NCI-H187 treated with DMSO at 0.1 percent for 48 hours (cell line): ENCODE measurements around the gene DMPK.
A peak's percentile ranks its signal among the peaks of the same experiment; 100 is the strongest.

Experiments used
- DNase-seq: peaks from one replicate; lab custom pipeline; 2025; lab: John Stamatoyannopoulos, UW

DMPK gene

GRCh38 chr19:45785097-45785496 lies 2.8 kb upstream of the DMPK start:
- no peak for DNase-seq

DNA sequence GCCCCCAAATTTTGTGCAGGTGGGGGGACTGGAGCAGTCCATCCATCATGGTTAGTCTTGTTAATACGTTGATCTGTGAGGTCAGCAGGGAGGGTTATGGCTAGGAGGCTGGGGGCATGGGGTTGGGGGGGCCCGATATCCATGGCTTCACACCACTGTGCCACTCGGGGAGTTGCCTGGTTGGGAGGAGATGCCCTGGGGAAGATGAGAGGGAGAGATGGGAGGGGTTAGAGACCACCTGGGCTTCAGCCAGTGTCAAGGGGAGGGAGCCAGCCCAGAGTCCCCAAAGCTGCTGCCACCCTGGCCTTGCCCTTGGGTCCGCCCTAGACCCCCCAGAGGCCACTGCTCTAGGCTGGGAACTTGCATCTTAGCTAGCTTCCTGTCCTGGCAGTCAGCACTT lies 1.8 kb upstream of the DMPK start:
- DNase-seq = no peak

- no peak for DNase-seq
Measured at GRCh38 chr19:45782820-45783785, 813 bp upstream of the DMPK start.

DNA sequence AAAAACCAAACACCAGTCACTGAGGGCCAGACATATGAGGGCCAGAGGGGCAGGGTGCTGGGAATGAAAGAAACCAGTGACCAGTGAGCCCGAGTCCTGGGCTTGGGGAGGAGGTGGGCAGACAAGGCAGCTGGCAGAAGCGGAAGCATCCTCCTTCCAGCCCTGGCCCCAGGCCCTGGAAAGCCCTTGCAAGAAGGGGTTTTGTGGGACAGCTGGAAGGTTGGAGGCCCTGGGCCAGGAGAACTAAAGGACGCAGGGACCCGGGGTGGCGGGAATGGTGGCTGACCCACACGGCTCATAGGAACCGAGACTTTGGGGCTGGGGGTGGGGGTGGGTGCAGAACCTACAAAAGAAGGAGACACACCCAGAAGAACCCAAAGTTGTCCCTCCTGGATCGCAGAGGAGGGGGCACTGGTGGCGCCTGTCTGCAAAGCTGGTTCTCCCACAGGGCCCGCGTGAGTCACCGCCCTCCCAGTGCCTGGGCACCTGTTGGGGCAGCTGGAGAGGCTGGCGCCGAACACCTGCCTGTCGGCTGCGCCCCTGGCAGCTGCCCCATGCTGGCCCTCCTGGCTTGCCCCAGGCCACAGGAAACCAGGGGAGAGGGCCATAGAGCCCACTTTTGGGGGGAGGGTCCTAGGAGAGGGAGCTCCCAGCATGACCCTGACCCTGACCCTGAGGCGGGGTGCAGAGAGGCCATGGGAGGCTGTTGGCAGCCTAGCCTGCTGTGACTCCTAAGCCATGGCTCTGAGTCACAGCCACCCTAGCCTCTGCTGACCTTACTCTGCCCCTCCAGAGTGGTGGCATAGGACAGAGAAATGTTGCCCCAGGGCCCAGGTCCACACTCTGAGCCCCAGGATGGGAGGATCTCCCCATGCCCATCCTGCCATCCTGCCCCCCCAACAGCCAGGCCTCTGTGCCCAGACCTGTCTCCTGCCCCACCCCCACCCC lies 802 bp downstream of the DMPK start:
- DNase-seq = peak; percentile 6

DNA sequence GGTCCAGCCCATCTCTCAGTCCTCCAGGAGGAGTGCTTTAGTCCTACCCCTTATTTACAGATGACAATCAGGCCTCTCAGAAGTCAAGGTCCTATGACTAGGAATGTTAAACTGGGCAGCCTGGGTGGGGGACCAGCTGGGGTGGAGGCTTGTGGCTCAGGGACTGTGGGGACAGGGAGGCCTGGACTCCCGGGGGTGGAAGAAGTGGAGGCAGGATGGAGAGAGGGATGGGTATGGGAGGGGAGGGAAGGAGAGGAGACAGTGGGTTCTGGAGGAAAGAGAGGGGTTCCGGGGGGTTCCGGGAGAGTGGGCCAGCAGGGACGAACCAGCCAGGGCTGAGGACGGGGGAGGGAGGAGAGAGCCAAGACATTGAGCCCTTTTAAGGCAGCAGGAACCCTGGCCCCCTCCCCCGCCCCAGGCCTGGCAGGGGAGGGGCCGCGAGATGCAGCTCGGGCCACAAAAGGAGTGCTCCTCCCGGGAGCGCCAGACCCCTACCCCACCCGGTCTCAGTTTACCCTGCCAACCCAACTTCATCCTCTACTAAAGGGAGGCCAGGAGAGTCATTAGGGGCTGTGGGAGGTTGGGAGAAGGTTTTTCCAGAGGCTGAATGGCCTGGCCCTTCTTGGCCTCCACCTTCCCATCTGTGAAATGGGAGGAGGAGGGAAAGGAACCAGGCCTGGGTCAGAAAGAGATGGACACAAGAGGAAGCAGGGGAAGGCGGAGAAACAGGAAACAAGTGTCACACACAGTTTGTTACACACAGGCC lies 1.7 kb downstream of the DMPK start:
- no peak for DNase-seq

- DNase-seq = peak; percentile 6
Measured at GRCh38 chr19:45780146-45780447, 2.2 kb downstream of the DMPK start.

GRCh38 chr19:45779231-45780145 lies 2.8 kb downstream of the DMPK start:
- peak; percentile 90 for DNase-seq

DNA sequence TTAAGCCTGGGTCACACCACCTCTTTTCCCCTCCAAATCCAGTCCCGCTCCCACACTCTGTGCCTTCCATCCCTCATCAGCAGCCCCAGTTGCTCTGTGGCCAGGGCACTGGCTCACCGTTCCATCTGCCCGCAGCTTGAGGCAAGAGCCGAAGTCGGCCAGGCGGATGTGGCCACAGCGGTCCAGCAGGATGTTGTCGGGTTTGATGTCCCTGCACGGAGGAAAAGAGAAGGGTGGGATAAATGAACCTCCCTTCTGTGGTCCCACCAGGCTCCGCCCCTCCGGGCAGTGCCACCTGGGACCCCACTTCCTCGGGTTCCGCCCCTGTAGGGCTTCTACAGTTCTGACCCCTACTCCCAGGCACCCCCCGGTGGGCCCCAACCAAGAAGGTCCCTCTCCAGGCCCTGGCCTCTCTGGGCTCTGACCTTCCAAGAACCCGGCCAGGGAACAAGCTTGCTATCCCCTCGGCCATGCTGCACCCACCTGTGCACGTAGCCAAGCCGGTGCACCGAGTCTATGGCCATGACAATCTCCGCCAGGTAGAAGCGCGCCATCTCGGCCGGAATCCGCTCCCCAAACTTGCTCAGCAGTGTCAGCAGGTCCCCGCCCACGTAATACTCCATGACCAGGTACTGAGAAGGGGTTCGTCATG lies 4.2 kb downstream of the DMPK start:
- no peak for DNase-seq

DNA sequence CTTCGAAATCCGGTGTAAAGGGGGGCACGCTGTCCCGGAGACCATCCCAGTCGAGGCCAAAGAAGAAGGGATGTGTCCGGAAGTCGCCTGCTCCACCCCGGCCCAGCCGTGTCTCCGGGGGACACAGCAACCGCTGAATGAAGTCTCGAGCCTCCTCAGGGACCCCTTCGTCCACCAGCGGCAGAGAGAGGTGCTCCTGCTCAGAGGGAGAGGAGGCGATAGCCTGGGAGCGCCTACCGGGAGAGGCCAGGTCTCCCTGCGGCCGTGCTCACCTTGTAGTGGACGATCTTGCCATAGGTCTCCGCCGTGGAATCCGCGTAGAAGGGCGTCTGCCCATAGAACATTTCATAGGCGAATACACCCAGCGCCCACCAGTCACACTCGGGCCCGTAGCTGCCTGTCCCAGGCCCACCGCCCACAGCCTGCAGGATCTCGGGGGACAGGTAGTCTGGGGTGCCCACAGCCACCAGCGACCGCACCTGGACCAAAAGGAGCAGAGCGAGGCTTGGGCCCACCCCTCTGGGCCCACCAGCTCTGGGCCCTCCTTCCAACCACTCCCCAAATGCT lies 4.8 kb downstream of the DMPK start:
- DNase-seq = no peak

DNA sequence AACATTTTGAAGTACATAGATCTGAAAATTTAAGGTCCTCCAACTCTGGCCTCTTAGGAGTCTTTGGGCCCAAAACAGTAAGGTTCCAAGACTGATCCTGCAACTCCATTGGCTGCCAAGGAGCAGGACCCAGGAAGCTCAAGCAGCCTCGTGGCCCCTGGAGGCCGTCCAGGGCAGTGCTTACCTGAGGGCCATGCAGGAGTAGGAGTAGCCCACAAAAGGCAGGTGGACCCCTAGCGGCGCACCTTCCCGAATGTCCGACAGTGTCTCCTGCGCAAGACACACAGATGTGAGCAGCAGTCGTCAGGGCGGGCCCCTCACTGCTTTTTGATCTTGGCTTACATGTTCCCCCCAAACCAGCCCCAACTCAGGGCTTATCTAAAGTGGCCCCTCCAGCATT lies 7.5 kb downstream of the DMPK start:
- no peak for DNase-seq

GRCh38 chr19:45773384-45773783 lies 8.9 kb downstream of the DMPK start:
- DNase-seq = no peak

DNA sequence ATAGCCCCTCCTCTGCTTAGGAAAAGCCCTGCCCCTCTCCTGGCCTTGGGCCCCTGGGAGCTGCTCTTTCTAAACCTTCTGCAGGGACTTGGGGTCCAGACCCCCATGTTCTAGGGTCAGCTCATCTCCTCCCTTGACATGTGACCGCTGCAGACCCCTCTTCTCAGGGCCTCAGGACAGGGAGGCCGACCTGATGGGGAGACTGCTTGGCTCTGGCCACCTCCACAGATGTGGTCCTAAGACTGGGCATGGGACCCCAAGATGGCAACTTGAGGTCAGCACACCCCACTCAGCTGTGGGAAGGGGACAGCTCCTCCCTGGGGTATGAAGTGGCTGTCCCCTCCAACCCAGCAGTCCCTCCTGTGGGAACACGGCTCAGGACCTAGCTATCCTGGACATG lies 9.4 kb downstream of the DMPK start:
- DNase-seq = no peak

DNA sequence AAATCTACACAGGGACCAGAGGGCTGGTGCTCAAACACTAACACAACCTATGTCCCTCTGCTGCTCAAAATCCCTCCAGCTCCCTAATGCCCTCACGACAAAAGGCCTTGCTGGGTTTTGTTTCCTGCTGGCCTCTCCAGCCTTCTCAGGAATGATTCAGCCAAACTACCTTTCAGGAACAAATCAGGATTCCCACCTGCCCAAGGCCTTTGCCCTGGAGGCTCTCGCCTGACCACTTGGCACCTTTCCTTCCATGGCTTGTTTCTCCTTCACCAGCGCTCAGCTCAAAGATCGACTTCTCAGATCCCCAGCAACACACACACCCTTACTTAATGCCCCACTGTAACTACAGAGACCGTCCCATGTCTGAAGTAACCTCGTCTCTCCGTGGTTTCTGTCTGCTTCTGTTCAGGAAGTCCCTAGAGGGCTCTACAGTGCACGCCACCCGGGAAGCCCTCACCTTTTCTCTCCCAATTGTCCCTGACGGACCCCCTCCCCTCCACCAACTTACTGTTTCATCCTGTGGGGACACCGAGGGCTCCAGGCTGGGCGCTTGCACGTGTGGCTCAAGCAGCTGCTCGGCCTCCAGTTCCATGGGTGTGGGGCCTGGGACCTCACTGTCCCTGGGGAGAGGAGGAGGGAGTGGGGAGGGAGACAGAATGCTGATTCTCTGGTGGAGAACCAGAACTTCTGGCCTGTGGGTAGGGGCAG lies 10.0 kb downstream of the DMPK start:
- no peak for DNase-seq

DNA sequence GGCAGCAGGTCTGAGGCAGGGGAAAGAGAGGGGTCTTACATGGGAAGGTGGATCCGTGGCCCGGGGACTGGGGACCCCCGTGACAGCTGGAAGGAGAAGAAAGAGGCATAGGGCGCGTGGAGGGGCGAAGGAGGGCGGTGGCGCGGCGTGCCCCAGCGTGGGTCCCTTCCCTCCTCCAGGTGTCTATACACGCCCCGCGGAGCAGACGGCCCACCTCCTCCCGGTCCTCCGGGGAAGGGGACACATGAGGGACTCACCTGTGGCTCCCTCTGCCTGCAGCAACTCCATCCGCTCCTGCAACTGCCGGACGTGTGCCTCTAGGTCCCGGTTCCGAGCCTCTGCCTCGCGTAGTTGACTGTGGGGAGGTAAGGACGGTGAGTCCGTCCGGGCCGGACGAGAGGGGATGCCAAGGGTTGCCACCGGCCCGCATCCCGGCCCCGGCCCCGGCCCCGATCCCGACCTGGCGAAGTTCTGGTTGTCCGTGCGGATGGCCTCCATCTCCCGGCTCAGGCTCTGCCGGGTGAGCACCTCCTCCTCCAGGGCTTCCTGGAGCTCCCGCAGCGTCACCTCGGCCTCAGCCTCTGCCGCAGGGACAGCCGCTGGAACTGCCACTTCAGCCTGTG lies 10.9 kb downstream of the DMPK start:
- DNase-seq = no peak

- DNase-seq = peak; percentile 88
Measured at GRCh38 chr19:45770192-45771101, 11.8 kb downstream of the DMPK start.

GRCh38 chr19:45769821-45770191 lies 12.5 kb downstream of the DMPK start:
- no peak for DNase-seq

GRCh38 chr19:45768984-45769782 lies 13.1 kb downstream of the DMPK start, which contains the start of gene SIX5:
SIX5 (minus strand) TSS chr19:45769252; CDS start chr19:45768844, 408 bp downstream.
- DNase-seq = peak; percentile 91
